GM18951 (cell line): Measurements from ENCODE around the gene HNRNPA2B1.

ENCODE experiments used
- POLR2A ChIP-seq: IDR thresholded peaks from 4 replicates; pipeline ENCODE4 v1.6.1; 2011; ENCODE audit warnings: mild to moderate bottlenecking; ENCODE audit not compliant: insufficient read length, insufficient read depth; ENCODE audit errors: extremely low read depth
- in situ Hi-C: fragments of 300-500 bp; cut with MboI; formaldehyde crosslinking; loops from one replicate; pipeline ENCODE4 v1.12.0; 2022; ENCODE audit warnings: low sequenced_read_pairs, mixed read lengths, inconsistent platforms; ENCODE audit not compliant: unreplicated experiment

HNRNPA2B1 gene

GRCh38 chr7:26144184-26145080 lies 56.1 kb downstream of the HNRNPA2B1 start:
- TF ChIP-seq POLR2A = no peak
- in situ Hi-C loops = no loop called here

- in situ Hi-C loops = no loop called here
Observed at GRCh38 chr7:26143298-26144048, 57.1 kb downstream of the HNRNPA2B1 start.

GRCh38 chr7:26141077-26141476 lies 59.5 kb downstream of the HNRNPA2B1 start:
- TF ChIP-seq POLR2A = no peak
- in situ Hi-C loops = no loop called here

More at GRCh38 chr7:26143298-26144048, 57.1 kb downstream of the HNRNPA2B1 start:
- no peak for TF ChIP-seq POLR2A

- no peak for TF ChIP-seq POLR2A
- in situ Hi-C loops = no loop called here
Observed at GRCh38 chr7:26140380-26140779, 60.2 kb downstream of the HNRNPA2B1 start.
